Heart right ventricle (tissue), 16 donors: Measurements from ENCODE around the gene ANKH. TPM values are rescaled to one million over a fixed set of nuclear protein-coding genes. Genes with fewer than 3 reads are reported as not detected.
"Not testable (repeated sequence)": the region's sequence is repeated elsewhere in the genome, so short reads cannot be mapped to it uniquely, and the experiment has no call there.

Experiments used
- ATAC-seq, 8 donors: fragments of 200-7000 bp; cut with Tn5 transposase; one replicate each; pipeline ENCODE4 v1.9.1; 2020; ENCODE audit warnings: mild to moderate bottlenecking in 8 of 8, moderate library complexity in 8 of 8, moderate number of reproducible peaks in 1 of 8
- DNase-seq, 2 donors: peaks; one replicate each; pipeline ENCODE4 v3.0.0-alpha.2; 2020
- H3K27ac ChIP-seq, 10 donors: fragments of 200-600 bp; sonication (generic) in 2 of 10; one replicate each; pipeline versions ENCODE4 v1.5.0 to v1.8.0; 2020 to 2022; ENCODE audit warnings: mild to moderate bottlenecking in 3 of 10
- H3K27me3 ChIP-seq, 7 donors: fragments of 200-600 bp; one replicate each; pipeline ENCODE4 v1.8.0; 2021 to 2022; ENCODE audit warnings: mild to moderate bottlenecking in 2 of 7
- H3K36me3 ChIP-seq, 9 donors: fragments of 200-600 bp; sonication (generic) in 1 of 9; one replicate each; pipeline versions ENCODE4 v1.5.0 to v1.8.0; 2020 to 2022; ENCODE audit warnings: mild to moderate bottlenecking in 2 of 9
- H3K4me1 ChIP-seq, 9 donors: fragments of 200-600 bp; sonication (generic) in 1 of 9; one replicate each; pipeline versions ENCODE4 v1.5.0 to v1.8.0; 2020 to 2022; ENCODE audit warnings: mild to moderate bottlenecking in 4 of 9
- H3K4me3 ChIP-seq, 10 donors: fragments of 200-600 bp; sonication (generic) in 2 of 10; one replicate each; pipeline versions ENCODE4 v1.5.0 to v1.8.0; 2020 to 2022; ENCODE audit warnings: mild to moderate bottlenecking in 7 of 10, moderate library complexity in 2 of 10
- H3K9me3 ChIP-seq, 11 donors: fragments of 200-600 bp in 10 of 11; sonication (generic) in 2 of 11; one replicate each; pipeline versions ENCODE4 v1.5.0 to v1.8.0; 2013 to 2022; ENCODE audit warnings: mild to moderate bottlenecking in 2 of 11, control low read depth in 1 of 11, moderate library complexity in 1 of 11
- WGBS, 2 donors: extraction: QIAGEN DNeasy Blood & Tissue Kit; methylation state at CpG; one replicate each; pipeline ENCODE4 v1.1.7; 2013; ENCODE audit warnings: inconsistent platforms in 1 of 2; 5-methylcytosine and 5-hydroxymethylcytosine counted together
- intact Hi-C, 10 donors: fragments of 100-400 bp; cut with DNase I; formaldehyde crosslinking; loops; one replicate each; pipeline versions ENCODE4 v1.11.1 to v1.14.2; 2022
- long read RNA-seq, 3 donors: library from polyadenylated mRNA; unstranded; transcript quantifications; one replicate each; pipeline ENCODE4 v2.0.0, GENCODE V29; 2020 to 2021
- polyA plus RNA-seq, 2 donors: library from polyadenylated mRNA; stranded (reverse); fragments of 200-250 nt; gene quantifications; one replicate each; pipeline ENCODE4 v1.2.3, GENCODE V29; 2013
- total RNA-seq, 10 donors: library from RNA; stranded (reverse); fragmentation: NEBNext Ultra II Directional in 3 of 10; extraction: Animal tissue kit (Norgen Biotek cat#: 25700) in 3 of 10; gene quantifications; one replicate each; pipeline versions ENCODE4 v1.2.1 to v1.2.4, GENCODE V29; 2021 to 2023
- TF ChIP-seq, protein P1 (sequence below), 9 donors: fragments of 200-600 bp; sonication (generic) in 2 of 9; IDR thresholded peaks; one replicate each; pipeline versions ENCODE4 v1.5.0 to v1.8.0; 2021 to 2022; ENCODE audit warnings: antibody characterized with exemption in 9 of 9, mild to moderate bottlenecking in 5 of 9, moderate library complexity in 1 of 9
- donor health status: Arrhythmogenic right ventricular cardiomyopathy.
- donor health status: ischemic (EF 13 %, LVEDD 7.1; RV severe dilation, severe dysfunction).
- donor health status: healthy with polysubstance abuse.
- donor health status: DM: no; HTN: yes; CAD: no.
- donor health status: DM: no; HTN: no; CAD: no.
- donor health status: ischemic (EF 25% LVEDD 6.9; RV normal size, moderate dysfunction).
- donor health status: ischemic (EF 25% LVEDD 5.7; RV mildly dilated, moderate dysfunction).
- donor health status: healthy.
- donor health status: DM: yes; HTN: yes; CAD: no.
- donor health status: Ischemic cardiomyopathy.
- donor health status: ischemic (EF 35%, LVEDD 5.7; RV mildly dilated, moderate dysfunction).
- donor health status: nonischemic (EF 11% LVEDD 7.7; RV severe dilation, severe dysfunction).
- donor health status: DM: yes; HTN: yes; CAD: no.
- donor health status: PGD.
- donor health status: ischemic (EF 29% LVEDD 5.4; RV normal size, mild dysfunction).
- donor health status: nonischemic (EF 23%, LVEDD 6.1; RV moderate dilation, normal function).

ANKH gene
- 100 to 1,000 TPM; 155 to 256 (median 215) TPM for total RNA-seq
- polyA plus RNA-seq: 10 to 100 TPM; 51.0 to 54.3 TPM
- long read RNA-seq, donor 1, full-length matches to known transcripts: 101 of 193 reads
- long read RNA-seq, donor 1, partial matches to known transcripts: 38 of 193 reads
- long read RNA-seq, donor 1, other reads (novel, unspliced or antisense): 54 of 193 reads
- long read RNA-seq, donor 2, full-length matches to known transcripts: 120 of 227 reads
- long read RNA-seq, donor 2, partial matches to known transcripts: 47 of 227 reads
- long read RNA-seq, donor 2, other reads (novel, unspliced or antisense): 60 of 227 reads
- long read RNA-seq, donor 3, full-length matches to known transcripts: 28 of 135 reads
- long read RNA-seq, donor 3, partial matches to known transcripts: 62 of 135 reads
- long read RNA-seq, donor 3, other reads (novel, unspliced or antisense): 45 of 135 reads

DNA sequence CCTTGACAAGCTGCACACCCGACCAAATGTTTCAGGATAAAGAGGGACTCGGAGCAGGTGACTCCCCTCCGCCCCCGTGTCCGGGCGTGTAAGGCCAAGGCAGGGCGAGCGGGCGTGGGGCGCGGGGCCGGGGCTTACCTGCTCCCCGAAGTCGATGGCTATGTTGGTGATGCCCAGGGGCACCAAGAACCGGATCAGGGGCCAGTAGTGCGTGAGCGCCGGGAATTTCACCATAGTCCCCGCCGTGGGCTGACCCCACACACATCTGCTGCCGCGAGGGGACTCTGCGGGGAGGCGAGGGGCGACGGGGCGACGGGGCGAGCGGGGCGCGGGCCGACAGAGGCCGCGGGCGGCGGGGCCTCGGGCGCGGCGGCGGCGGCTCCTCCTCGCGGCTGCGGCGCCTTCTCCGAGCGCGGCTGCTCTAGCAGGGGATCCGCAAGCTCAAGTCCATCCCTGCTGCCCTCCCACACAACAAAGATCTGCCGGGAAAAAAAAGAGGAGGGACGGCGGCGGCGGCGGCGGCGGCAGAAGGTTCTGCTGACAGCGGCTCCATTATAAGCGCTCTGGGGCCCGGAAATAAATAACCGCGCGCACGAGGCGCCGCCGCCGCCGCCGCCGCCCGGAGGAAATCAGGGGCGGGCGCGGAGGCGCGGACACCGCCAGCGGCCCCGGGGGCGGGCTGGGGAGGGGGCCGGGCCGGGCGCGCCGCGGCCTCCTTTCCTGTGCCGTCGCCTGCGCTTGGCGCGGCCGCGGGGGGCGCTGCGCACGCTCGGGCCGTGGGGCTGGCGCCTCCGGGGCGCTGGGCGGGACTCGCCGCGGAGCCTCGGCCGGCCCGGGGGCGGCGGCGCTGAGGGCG, at the start of gene ANKH:
Gene ANKH, minus strand, starts transcription at position 565 of the 856 bp plus-strand sequence. Its CDS starts 331 bp downstream, at position 234.
- TF ChIP-seq, protein P1, sequence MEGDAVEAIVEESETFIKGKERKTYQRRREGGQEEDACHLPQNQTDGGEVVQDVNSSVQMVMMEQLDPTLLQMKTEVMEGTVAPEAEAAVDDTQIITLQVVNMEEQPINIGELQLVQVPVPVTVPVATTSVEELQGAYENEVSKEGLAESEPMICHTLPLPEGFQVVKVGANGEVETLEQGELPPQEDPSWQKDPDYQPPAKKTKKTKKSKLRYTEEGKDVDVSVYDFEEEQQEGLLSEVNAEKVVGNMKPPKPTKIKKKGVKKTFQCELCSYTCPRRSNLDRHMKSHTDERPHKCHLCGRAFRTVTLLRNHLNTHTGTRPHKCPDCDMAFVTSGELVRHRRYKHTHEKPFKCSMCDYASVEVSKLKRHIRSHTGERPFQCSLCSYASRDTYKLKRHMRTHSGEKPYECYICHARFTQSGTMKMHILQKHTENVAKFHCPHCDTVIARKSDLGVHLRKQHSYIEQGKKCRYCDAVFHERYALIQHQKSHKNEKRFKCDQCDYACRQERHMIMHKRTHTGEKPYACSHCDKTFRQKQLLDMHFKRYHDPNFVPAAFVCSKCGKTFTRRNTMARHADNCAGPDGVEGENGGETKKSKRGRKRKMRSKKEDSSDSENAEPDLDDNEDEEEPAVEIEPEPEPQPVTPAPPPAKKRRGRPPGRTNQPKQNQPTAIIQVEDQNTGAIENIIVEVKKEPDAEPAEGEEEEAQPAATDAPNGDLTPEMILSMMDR (IDR thresholded peaks at IDR 0.05): peak in 3 of 9 donors; percentile 17 to 45 (median 38)
- H3K9me3 ChIP-seq: no peaks in the 10 kb centered on the region
- intact Hi-C loops: loop anchor here in 8 of 10 donors (1.0 to 10.0 kb wide), 13 partner anchors 63 to 145 kb away; no protein-coding TSS in a partner anchor
- no peaks in the 10 kb centered on the region for H3K27me3 ChIP-seq
- ATAC-seq (peak; percentile 76 to 93 (median 86)), DNase-seq (peak; percentile 78 to 85)
- peaks cover 0 to 46% (median 25%) of the 10 kb centered on the region in 9 donors for H3K4me1 ChIP-seq
- whole genome bisulfite sequencing, 2 donors: 1% methylated on average over 82 to 106 of the region's 115 CpGs
- H3K36me3 ChIP-seq: no peaks in the 10 kb centered on the region
- H3K4me3 ChIP-seq: peak within 1 kb of the TSS; percentile 79 to 98 (median 88)
- peak within 1 kb of the TSS; percentile 96 to 100 (median 98) for H3K27ac ChIP-seq

DNA sequence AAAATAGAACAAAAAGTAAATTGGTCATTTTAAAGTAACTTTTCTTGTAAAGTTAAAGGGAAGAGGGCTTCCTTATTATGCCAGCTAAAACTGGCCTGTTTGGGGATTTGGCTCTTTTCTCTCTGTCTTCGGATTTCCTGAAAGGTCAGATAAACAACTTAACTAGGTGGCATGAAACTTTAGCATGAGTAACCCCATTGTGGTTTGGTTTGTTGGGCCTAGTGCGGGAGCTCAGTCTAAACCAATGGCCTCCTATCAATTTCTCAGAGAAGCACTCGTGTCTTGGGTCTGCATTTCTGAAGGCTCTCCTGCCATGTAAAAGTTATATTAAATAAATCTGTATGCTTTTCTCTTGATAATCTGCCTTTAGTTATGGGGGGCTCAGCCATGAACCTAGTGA, 48.5 kb upstream of the ANKH start:
- no peak overlapping the region for H3K27ac ChIP-seq
- DNase-seq (no peak), ATAC-seq (no peak)
- no peaks in the 10 kb centered on the region for H3K9me3 ChIP-seq
- 93 to 95% methylated on average over 3 of the region's 3 CpGs for WGBS, 2 donors
- H3K36me3 ChIP-seq: no peaks in the 10 kb centered on the region
- TF ChIP-seq, protein P1 (IDR thresholded peaks at IDR 0.05): no peak
- H3K27me3 ChIP-seq: no peaks in the 10 kb centered on the region
- no peak overlapping the region for H3K4me3 ChIP-seq
- intact Hi-C loops: no loop called here
- peaks cover 0 to 30% (median 15%) of the 10 kb centered on the region in 9 donors for H3K4me1 ChIP-seq

DNA sequence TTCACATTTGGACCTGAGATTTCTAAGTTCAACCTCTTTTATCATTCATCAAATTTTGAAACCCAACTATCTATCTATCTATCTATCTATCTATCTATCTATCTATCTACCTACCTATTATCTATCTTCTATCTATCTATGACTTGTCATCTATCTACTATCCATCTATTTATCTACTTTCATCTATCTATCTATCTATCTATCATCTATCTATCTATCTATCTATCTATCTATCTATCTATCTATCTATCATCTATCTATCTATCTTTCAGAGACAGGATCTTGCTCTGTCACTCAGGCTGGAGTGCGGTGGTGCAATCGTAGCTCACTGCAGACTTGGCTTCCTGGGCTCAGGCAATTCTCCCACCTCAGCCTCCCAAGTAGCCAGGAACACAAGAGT, 47.5 kb upstream of the ANKH start:
- ATAC-seq, H3K9me3 ChIP-seq, H3K36me3 ChIP-seq, DNase-seq, H3K27me3 ChIP-seq, intact Hi-C loops, H3K27ac ChIP-seq, H3K4me3 ChIP-seq: not testable (repeated sequence)
- WGBS, 2 donors: 95 to 99% methylated on average over 2 of the region's 2 CpGs
- H3K4me1 ChIP-seq: peaks cover 0 to 29% (median 15%) of the 10 kb centered on the region in 9 donors

DNA sequence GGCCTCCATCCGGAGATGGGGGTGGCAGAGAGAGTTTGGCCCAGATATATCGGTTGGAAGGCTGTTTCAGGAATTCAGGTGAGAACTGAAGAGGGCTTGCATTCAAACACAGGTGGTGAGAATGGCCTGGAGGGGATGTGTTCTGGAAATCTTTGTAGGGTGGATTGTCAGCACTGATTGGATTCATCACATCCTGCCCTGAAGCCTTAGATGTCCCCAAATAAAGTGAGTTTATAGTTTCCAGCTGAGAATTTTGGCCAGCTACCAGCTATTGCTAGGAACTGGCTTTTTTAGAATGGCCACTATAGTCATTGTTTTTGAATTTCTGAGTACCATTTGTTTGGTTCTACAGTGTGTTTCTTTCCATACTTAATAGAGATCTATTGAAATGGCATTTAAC, 46.1 kb upstream of the ANKH start:
- H3K36me3 ChIP-seq: no peaks in the 10 kb centered on the region
- 58 to 59% methylated on average over 2 of the region's 2 CpGs for WGBS, 2 donors
- no peaks in the 10 kb centered on the region for H3K27me3 ChIP-seq
- DNase-seq (no peak), ATAC-seq (peak in 5 of 8 donors; percentile 33 to 59 (median 42))
- peaks cover 0 to 20% (median 7%) of the 10 kb centered on the region in 9 donors for H3K4me1 ChIP-seq
- intact Hi-C loops: no loop called here
- H3K9me3 ChIP-seq: no peaks in the 10 kb centered on the region
- TF ChIP-seq, protein P1 (IDR thresholded peaks at IDR 0.05): no peak
- no peak overlapping the region for H3K4me3 ChIP-seq
- H3K27ac ChIP-seq: peak overlapping the region in 1 of 10 donors; percentile 15
